Astrocyte (in vitro differentiated cells and primary cell): Measurements from ENCODE around the gene OR5V1.

ENCODE experiments used
- EZH2 ChIP-seq: IDR thresholded peaks from 2 replicates; pipeline ENCODE4 v1.6.1; 2012; ENCODE audit warnings: mild to moderate bottlenecking, low read length, inconsistent platforms; ENCODE audit not compliant: insufficient read depth
- TF ChIP-seq, protein P1 (sequence below): IDR thresholded peaks from 2 replicates; pipeline ENCODE4 v1.5.1; 2011; ENCODE audit warnings: low read depth, mild to moderate bottlenecking, inconsistent platforms, low read length, moderate library complexity; ENCODE audit not compliant: insufficient read depth

DNA sequence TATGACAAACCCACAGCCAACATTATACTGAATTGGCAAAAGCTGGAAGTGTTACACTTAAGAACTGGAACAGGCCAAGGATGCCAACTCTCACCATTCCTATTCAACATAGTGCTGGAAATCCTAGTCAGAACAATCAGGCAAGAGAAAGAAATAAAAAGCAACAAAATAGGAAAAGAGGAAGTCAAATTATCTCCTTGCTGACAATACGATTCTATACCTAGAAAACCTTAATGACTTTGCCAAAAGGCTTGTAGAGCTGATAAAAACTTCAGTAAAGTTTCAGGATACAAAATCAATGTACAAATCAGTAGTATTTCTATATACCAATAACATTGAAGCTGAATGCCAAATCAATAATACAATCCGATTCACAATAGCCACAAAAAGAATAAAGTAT lies 32.4 kb downstream of the OR5V1 start:
- TF ChIP-seq, protein P1, sequence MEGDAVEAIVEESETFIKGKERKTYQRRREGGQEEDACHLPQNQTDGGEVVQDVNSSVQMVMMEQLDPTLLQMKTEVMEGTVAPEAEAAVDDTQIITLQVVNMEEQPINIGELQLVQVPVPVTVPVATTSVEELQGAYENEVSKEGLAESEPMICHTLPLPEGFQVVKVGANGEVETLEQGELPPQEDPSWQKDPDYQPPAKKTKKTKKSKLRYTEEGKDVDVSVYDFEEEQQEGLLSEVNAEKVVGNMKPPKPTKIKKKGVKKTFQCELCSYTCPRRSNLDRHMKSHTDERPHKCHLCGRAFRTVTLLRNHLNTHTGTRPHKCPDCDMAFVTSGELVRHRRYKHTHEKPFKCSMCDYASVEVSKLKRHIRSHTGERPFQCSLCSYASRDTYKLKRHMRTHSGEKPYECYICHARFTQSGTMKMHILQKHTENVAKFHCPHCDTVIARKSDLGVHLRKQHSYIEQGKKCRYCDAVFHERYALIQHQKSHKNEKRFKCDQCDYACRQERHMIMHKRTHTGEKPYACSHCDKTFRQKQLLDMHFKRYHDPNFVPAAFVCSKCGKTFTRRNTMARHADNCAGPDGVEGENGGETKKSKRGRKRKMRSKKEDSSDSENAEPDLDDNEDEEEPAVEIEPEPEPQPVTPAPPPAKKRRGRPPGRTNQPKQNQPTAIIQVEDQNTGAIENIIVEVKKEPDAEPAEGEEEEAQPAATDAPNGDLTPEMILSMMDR: no peak
- no peak for TF ChIP-seq EZH2
